ENCODE data around the gene INPP5A.
"Not testable (repeated sequence)": the region's sequence is repeated elsewhere in the genome, so short reads cannot be mapped to it uniquely, and the experiment has no call there.

The INPP5A gene

GRCh38 chr10:132790470-132790869, 252.9 kb downstream of the INPP5A start:
- no peak overlapping the region for H3K4me3 ChIP-seq (ENCODE audit: low read depth, low read length)
- TF ChIP-seq, protein P1, sequence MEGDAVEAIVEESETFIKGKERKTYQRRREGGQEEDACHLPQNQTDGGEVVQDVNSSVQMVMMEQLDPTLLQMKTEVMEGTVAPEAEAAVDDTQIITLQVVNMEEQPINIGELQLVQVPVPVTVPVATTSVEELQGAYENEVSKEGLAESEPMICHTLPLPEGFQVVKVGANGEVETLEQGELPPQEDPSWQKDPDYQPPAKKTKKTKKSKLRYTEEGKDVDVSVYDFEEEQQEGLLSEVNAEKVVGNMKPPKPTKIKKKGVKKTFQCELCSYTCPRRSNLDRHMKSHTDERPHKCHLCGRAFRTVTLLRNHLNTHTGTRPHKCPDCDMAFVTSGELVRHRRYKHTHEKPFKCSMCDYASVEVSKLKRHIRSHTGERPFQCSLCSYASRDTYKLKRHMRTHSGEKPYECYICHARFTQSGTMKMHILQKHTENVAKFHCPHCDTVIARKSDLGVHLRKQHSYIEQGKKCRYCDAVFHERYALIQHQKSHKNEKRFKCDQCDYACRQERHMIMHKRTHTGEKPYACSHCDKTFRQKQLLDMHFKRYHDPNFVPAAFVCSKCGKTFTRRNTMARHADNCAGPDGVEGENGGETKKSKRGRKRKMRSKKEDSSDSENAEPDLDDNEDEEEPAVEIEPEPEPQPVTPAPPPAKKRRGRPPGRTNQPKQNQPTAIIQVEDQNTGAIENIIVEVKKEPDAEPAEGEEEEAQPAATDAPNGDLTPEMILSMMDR (IDR thresholded peaks at IDR 0.05; ENCODE audit: low read depth, low read length, missing control alignments): no peak
- DNase-seq (ENCODE audit: low read depth): no peak

- TF ChIP-seq, protein P1 (IDR thresholded peaks at IDR 0.05; ENCODE audit: low read depth, low read length, missing control alignments): no peak
- H3K4me3 ChIP-seq (ENCODE audit: low read depth, low read length): no peak overlapping the region
- no peak for DNase-seq (ENCODE audit: low read depth)
These were observed 253.6 kb downstream of the INPP5A start for GRCh38 chr10:132790934-132791829.

DNA sequence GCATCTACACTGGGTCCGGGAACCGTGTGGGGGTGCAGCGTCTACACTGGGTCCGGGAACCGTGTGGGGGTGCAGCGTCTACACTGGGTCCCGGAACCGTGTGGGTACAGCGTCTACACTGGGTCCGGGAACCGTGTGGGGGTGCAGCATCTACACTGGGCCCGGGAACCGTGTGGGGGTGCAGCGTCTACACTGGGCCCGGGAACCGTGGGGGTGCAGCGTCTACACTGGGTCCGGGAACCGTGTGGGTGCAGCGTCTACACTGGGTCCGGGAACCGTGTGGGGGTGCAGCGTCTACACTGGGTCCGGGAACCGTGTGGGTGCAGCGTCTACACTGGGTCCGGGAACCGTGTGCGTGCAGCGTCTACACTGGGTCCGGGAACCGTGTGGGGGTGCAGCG, 254.5 kb downstream of the INPP5A start:
- DNase-seq (ENCODE audit: low read depth): not testable (repeated sequence)

DNA sequence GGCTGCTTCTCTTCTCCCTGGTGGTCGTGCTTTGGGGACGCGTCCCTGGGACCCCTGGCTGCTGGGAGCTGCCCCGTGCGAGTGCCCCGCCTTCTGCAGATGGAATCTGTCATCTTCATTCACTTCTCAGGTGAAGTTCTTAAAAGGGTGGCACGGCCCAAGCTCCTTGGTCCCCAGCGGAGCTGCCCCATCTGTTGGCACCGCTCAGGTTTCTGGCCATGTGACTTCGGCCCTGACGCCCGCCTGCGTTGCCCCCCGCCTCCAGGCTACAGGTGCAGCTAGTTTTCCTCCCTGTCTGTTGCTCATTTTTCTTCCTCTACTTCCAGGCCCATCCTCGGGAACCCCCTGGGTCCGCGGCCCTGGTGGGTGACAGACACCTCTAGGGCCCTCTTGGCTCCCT, 255.2 kb downstream of the INPP5A start:
- H3K4me3 ChIP-seq (ENCODE audit: low read depth, low read length): no peak overlapping the region
- TF ChIP-seq, protein P1 (IDR thresholded peaks at IDR 0.05; ENCODE audit: low read depth, low read length, missing control alignments): no peak
- DNase-seq (ENCODE audit: low read depth): no peak

More for the DNA sequence above, 254.5 kb downstream of the INPP5A start:
- not testable (repeated sequence) for H3K4me3 ChIP-seq (ENCODE audit: low read depth, low read length)

GRCh38 chr10:132793213-132793612, 255.6 kb downstream of the INPP5A start:
- TF ChIP-seq, protein P1 (IDR thresholded peaks at IDR 0.05; ENCODE audit: low read depth, low read length, missing control alignments): no peak
- no peak for DNase-seq (ENCODE audit: low read depth)
- H3K4me3 ChIP-seq (ENCODE audit: low read depth, low read length): no peak overlapping the region

DNA sequence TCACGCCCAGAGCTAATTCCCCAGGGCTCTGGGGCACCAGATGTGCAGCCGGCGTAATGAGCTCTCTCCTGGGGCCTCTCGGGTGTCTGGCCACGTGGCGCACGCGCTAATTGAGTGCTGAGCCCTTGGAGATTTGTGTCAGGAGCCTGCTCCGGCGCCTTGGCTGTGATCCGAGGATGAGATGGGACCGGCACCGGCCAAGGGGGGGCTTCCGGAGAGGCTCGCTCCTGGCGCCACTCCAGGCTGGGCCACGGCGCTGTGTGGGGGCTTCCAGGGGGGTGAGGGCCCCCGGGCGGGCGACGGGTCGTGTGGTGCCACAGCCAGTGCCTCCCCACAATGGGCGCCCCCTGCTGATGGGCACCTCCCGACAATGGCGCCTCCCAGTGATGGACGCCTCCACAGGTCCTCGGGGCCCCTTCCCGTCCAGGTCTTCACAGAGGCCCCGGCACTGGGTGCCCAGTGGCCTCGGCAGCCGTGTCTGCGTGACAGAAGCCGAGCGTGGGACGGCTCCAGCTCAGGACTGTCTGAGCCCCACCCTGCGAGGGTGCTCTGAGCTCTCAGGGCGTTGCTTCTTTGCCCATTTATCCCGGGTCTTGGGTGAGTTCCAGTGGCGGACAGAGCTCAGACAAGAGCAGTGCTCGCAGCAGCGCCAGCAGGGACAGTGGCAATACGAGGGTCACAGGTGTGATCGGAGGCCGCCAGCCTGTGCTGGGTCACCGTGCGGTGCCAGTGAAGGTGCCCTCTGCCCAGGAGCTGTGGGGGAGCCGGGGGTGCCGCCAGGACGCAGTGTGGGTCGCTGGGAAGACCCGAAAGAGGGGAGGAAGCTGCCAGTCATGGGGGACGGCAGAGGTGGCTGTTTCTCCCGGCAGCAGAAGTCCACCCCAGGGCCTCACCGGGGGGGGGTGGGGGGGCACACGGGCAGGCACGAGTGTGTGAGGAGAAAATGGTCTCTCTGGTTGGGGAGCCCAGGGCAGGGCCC, 256.6 kb downstream of the INPP5A start:
- no peak overlapping the region for H3K4me3 ChIP-seq (ENCODE audit: low read depth, low read length)
- TF ChIP-seq, protein P1 (IDR thresholded peaks at IDR 0.05; ENCODE audit: low read depth, low read length, missing control alignments): no peak
- DNase-seq (ENCODE audit: low read depth): no peak

GRCh38 chr10:132796846-132797245, 259.3 kb downstream of the INPP5A start:
- no peak overlapping the region for H3K4me3 ChIP-seq (ENCODE audit: low read depth, low read length)
- no peak for DNase-seq (ENCODE audit: low read depth)

DNA sequence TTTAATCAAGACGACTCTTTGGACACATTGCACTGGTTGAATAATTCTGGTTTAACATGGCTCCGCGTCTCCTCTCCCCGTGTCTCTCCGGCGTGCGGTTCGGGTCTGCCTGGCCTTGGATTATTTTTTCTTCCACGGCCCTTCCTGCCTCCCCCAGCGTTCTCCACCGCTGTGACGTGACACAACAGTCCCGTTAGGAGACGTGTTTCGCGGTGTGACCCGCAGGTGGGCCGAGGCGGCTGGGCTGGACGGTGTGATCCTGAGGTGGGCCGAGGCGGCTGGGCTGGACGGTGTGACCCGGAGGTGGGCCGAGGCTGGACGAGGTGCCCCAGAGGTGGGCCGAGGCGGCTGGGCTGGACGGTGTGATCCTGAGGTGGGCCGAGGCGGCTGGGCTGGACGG, 260.4 kb downstream of the INPP5A start:
- DNase-seq (ENCODE audit: low read depth): not testable (repeated sequence)

More at GRCh38 chr10:132796846-132797245, 259.3 kb downstream of the INPP5A start:
- TF ChIP-seq, protein P1 (IDR thresholded peaks at IDR 0.05; ENCODE audit: low read depth, low read length, missing control alignments): no peak

More for the DNA sequence above, 260.4 kb downstream of the INPP5A start:
- not testable (repeated sequence) for H3K4me3 ChIP-seq (ENCODE audit: low read depth, low read length)

Measured in GM12864 (cell line).